Heart left ventricle (tissue), 16 donors: ENCODE results near the gene ACSL3. TPM values are rescaled to one million over a fixed set of nuclear protein-coding genes. Genes with fewer than 3 reads are reported as not detected.

Experiments used
- ATAC-seq, 4 donors: fragments of 200-7000 bp; cut with Tn5 transposase; one replicate each; pipeline ENCODE4 v1.9.1; 2020 to 2022; ENCODE audit warnings: moderate library complexity in 4 of 4, mild to moderate bottlenecking in 3 of 4, moderate number of reproducible peaks in 1 of 4
- DNase-seq, 5 donors: peaks; one replicate each; pipeline ENCODE4 v3.0.0-alpha.2; 2020
- H3K27ac ChIP-seq, 12 donors: fragments of 200-600 bp; sonication (generic) in 4 of 12; one replicate each; pipeline versions ENCODE4 v1.5.0 to v1.8.0; 2016 to 2022; ENCODE audit warnings: mild to moderate bottlenecking in 2 of 12
- H3K27me3 ChIP-seq, 9 donors: fragments of 200-600 bp; sonication (generic) in 2 of 9; one replicate each; pipeline versions ENCODE4 v1.5.1 to v1.8.0; 2016 to 2022; ENCODE audit warnings: mild to moderate bottlenecking in 3 of 9
- H3K36me3 ChIP-seq, 9 donors: fragments of 200-600 bp; sonication (generic) in 2 of 9; one replicate each; pipeline versions ENCODE4 v1.5.0 to v1.8.0; 2018 to 2022; ENCODE audit warnings: mild to moderate bottlenecking in 2 of 9
- H3K4me1 ChIP-seq, 12 donors: fragments of 200-600 bp; sonication (generic) in 4 of 12; one replicate each; pipeline versions ENCODE4 v1.5.0 to v1.8.0; 2016 to 2022; ENCODE audit warnings: mild to moderate bottlenecking in 3 of 12
- H3K4me3 ChIP-seq, 12 donors: fragments of 200-600 bp; sonication (generic) in 4 of 12; one replicate each; pipeline versions ENCODE4 v1.5.0 to v1.8.0; 2017 to 2022; ENCODE audit warnings: mild to moderate bottlenecking in 9 of 12, moderate library complexity in 4 of 12
- H3K9me3 ChIP-seq, 12 donors: fragments of 200-600 bp; sonication (generic) in 4 of 12; one replicate each; pipeline versions ENCODE4 v1.5.0 to v1.8.0; 2016 to 2022; ENCODE audit warnings: mild to moderate bottlenecking in 1 of 12
- CTCF ChIP-seq, 12 donors: fragments of 200-600 bp; sonication (generic) in 4 of 12; IDR thresholded peaks; one replicate each; pipeline versions ENCODE4 v1.5.0 to v1.8.0; 2018 to 2022; ENCODE audit warnings: antibody characterized with exemption in 12 of 12, mild to moderate bottlenecking in 5 of 12
- POLR2A ChIP-seq, 2 donors: fragments of 450-650 bp; IDR thresholded peaks; one replicate each; pipeline ENCODE4 v1.6.1; 2017; ENCODE audit warnings: antibody characterized with exemption in 2 of 2, mild to moderate bottlenecking in 2 of 2, moderate library complexity in 2 of 2
- WGBS, 4 donors: extraction: QIAGEN DNeasy Blood & Tissue Kit in 2 of 4; methylation state at CpG; one replicate each; pipeline versions ENCODE4 v1.1.5 to v1.1.7; 2013 to 2018; 5-methylcytosine and 5-hydroxymethylcytosine counted together
- intact Hi-C, 10 donors: fragments of 100-400 bp; cut with DNase I; formaldehyde crosslinking; loops; one replicate each; pipeline versions ENCODE4 v1.11.1 to v1.14.2; 2022
- polyA plus RNA-seq, 2 donors: library from polyadenylated mRNA; stranded (reverse); fragments of 200-250 nt; gene quantifications; one replicate each; pipeline ENCODE4 v1.2.3, GENCODE V29; 2013
- total RNA-seq, 9 donors: library from RNA; depleted of rRNA in 2 of 9; stranded (reverse); fragments of >200 nt in 2 of 9; fragmentation: NEBNext Ultra II Directional in 3 of 9; extraction: Animal tissue kit (Norgen Biotek cat#: 25700) in 3 of 9; gene quantifications; one replicate each; pipeline versions ENCODE4 v1.1.0 to v1.2.4, GENCODE V29; 2016 to 2023
- donor health status: ischemic (EF 13 %, LVEDD 7.1; RV severe dilation, severe dysfunction).
- donor health status: healthy with polysubstance abuse.
- donor health status: DM: no; HTN: yes; CAD: no.
- donor health status: DM: no; HTN: no; CAD: no.
- donor health status: ischemic (EF 25% LVEDD 6.9; RV normal size, moderate dysfunction).
- donor health status: ischemic (EF 25% LVEDD 5.7; RV mildly dilated, moderate dysfunction).
- donor health status: healthy.
- donor health status: DM: yes; HTN: yes; CAD: no.
- donor health status: ischemic (EF 35%, LVEDD 5.7; RV mildly dilated, moderate dysfunction).
- donor health status: nonischemic (EF 11% LVEDD 7.7; RV severe dilation, severe dysfunction).
- donor health status: DM: yes; HTN: yes; CAD: no.
- donor health status: PGD.
- donor health status: ischemic (EF 29% LVEDD 5.4; RV normal size, mild dysfunction).
- donor health status: nonischemic (EF 23%, LVEDD 6.1; RV moderate dilation, normal function).

Gene ACSL3
- total and polyA plus RNA-seq, 11 donors: 12.0 to 56.8 (median 51.9) TPM

GRCh38 chr2:222851956-222852617 is 8.7 kb upstream of the ACSL3 start:
- intact Hi-C loops: loop anchor here in 1 of 10 donors (5.0 kb wide), 1 partner anchor 50 kb away; no protein-coding TSS in a partner anchor
- Histone ChIP-seq H3K4me3 (no peak overlapping the region), H3K27ac (no peak overlapping the region), H3K4me1 (peaks cover 0 to 4% (median 0%) of the 10 kb centered on the region in 12 donors), H3K27me3 (no peaks in the 10 kb centered on the region), H3K9me3 (no peaks in the 10 kb centered on the region), H3K36me3 (no peaks in the 10 kb centered on the region)
- TF ChIP-seq POLR2A (IDR thresholded peaks at IDR 0.05) (no peak), CTCF (IDR thresholded peaks at IDR 0.05) (no peak)
- DNase-seq (no peak), ATAC-seq (no peak)
- WGBS, 4 donors: 92 to 96% (median 94%) methylated on average over 3 of the region's 3 CpGs

- H3K4me1 ChIP-seq: peaks cover 0 to 10% (median 7%) of the 10 kb centered on the region in 12 donors
- TF ChIP-seq POLR2A (IDR thresholded peaks at IDR 0.05): no peak
- TF ChIP-seq CTCF (IDR thresholded peaks at IDR 0.05): no peak
- DNase-seq: no peak
- H3K27ac ChIP-seq: no peak overlapping the region
- H3K4me3 ChIP-seq: no peak overlapping the region
- H3K27me3 ChIP-seq: no peaks in the 10 kb centered on the region
- intact Hi-C loops: loop anchor here in 2 of 10 donors (5.0 kb wide), 2 partner anchors 43 to 53 kb away; no protein-coding TSS in a partner anchor
- no peaks in the 10 kb centered on the region for H3K9me3 ChIP-seq
- no peaks in the 10 kb centered on the region for H3K36me3 ChIP-seq
- ATAC-seq: peak in 1 of 4 donors; percentile 42
- 91 to 92% (median 92%) methylated on average over 11 of the region's 11 CpGs for WGBS, 4 donors
Measured at GRCh38 chr2:222854773-222855700, 5.8 kb upstream of the ACSL3 start.

GRCh38 chr2:222859786-222860612 is 837 bp upstream of the ACSL3 start:
- no peaks in the 10 kb centered on the region for H3K36me3 ChIP-seq
- H3K4me1 ChIP-seq: peaks cover 6 to 45% (median 40%) of the 10 kb centered on the region in 12 donors
- 5 to 15% (median 9%) methylated on average over 10 of the region's 10 CpGs for WGBS, 4 donors
- peak overlapping the region; percentile 74 to 99 (median 93) for H3K4me3 ChIP-seq
- intact Hi-C loops: loop anchor here in 9 of 10 donors (2.0 to 10.0 kb wide), 10 partner anchors 42 to 168 kb away; no protein-coding TSS in a partner anchor
- H3K9me3 ChIP-seq: no peaks in the 10 kb centered on the region
- H3K27me3 ChIP-seq: no peaks in the 10 kb centered on the region
- ATAC-seq: peak; percentile 12 to 58 (median 40)
- peak; percentile 56 to 76 (median 68) for DNase-seq
- peak overlapping the region; percentile 86 to 100 (median 97) for H3K27ac ChIP-seq
- no peak for TF ChIP-seq CTCF (IDR thresholded peaks at IDR 0.05)
- TF ChIP-seq POLR2A (IDR thresholded peaks at IDR 0.05): no peak
